ENCODE results near the gene CLIC2.
"Not testable (repeated sequence)": the region's sequence is repeated elsewhere in the genome, so short reads cannot be mapped to it uniquely, and the experiment has no call there.

The CLIC2 gene

DNA sequence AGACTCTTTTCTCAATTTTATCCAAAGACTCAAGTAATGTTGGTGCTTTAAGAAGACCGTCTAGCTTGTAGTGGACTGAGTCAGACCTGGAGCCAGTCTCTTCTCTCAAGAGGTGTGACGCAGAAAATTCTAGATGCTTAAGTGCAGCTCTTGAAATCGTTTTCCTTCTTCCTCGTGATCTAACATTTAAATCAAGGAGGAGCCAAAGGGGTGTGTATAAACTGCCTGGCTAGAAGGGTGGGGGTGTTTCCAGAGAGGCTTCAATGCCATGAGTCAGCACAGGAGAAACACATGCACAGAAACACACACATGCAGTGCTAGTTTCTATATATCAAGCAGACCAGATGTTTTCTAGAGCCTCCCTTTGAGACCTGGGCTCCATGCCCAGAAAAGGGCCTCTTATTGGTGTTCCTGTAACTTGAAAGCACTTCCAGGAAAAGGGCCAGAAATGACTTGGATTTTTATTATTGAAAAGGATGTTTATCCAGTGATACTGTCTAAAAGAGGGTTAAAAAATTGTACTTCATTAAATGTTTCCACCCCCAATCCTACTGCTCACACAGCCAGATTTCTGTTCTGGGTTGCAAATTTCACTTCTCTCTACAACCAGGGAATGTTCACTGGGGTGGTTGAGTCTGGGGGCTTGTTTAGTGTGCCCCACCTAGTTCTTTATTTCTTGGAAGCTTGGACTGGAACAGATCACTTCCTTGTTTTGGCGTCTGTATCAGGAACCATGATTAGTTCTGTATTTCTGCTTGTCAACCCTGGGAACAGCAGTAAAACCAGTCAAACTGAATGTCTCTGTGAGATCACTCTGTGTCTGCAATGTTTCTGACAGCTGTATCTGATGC, at the start of gene CLIC2:
CLIC2 (minus strand) TSS at position 129 of the 851 bp plus-strand sequence. CDS start 187 bp downstream, outside the sequence.
- DNase-seq, result no peak

DNA sequence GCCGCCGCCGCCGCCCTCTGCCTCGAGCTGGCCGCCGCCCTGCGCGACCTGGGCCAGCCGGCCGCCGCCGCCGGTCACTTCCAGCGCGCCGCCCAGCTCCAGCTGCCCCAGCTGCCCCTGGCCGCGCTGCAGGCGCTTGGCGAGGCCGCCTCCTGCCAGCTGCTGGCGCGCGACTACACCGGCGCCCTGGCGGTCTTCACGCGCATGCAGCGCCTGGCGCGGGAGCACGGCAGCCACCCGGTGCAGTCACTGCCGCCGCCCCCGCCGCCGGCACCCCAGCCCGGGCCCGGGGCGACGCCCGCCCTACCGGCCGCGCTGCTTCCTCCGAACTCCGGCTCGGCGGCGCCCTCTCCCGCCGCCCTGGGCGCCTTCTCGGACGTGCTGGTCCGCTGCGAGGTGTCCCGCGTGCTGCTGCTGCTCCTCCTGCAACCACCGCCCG, 48.1 kb upstream of the CLIC2 start:
- not testable (repeated sequence) for DNase-seq

DNA sequence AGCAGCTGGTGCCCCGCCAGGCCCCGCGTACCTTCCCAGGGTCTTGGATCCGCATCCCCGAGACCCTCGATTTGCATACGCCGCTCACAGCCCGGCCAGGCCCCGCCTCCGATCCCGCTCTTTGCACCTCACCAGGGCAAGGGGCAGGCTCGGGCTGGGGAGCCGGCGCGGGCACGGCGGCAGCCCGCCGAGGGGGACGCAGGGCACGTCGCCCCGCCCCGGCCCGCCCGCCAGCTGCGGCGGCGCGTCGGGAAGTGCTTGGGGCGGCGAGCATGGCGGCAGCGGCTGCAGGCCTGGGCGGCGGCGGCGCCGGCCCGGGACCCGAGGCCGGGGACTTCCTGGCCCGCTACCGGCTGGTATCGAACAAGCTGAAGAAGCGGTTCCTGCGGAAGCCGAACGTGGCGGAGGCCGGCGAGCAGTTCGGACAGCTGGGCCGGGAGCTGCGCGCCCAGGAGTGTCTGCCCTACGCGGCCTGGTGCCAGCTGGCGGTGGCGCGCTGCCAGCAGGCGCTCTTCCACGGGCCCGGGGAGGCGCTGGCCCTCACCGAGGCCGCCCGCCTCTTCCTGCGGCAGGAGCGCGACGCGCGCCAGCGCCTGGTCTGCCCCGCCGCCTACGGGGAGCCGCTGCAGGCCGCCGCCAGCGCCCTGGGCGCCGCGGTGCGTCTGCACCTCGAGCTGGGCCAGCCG, 47.6 kb upstream of the CLIC2 start, which contains the start of gene F8A2:
F8A2 (plus strand) TSS at position 253 of the 686 bp plus-strand sequence; CDS start at position 273, 20 bp downstream.
- not testable (repeated sequence) for DNase-seq

DNA sequence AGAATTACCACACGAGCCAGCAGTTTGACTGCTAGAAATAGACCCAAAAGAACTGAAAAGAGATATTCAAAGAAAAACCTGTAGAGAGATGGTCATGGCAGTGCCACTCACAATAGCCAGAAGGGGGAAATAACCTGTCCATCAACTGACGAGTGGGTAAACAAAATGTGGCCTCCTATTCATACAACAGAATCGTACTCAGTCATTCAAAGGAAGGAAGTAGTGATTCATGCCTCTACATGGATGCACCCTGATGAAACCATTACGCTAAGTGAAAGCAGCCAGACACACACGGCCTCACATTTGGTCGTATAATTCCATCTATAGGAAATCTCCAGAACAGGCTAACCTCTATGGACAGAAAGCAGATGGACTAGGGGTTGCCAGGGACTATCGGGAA, 45.4 kb upstream of the CLIC2 start:
- not testable (repeated sequence) for DNase-seq

DNA sequence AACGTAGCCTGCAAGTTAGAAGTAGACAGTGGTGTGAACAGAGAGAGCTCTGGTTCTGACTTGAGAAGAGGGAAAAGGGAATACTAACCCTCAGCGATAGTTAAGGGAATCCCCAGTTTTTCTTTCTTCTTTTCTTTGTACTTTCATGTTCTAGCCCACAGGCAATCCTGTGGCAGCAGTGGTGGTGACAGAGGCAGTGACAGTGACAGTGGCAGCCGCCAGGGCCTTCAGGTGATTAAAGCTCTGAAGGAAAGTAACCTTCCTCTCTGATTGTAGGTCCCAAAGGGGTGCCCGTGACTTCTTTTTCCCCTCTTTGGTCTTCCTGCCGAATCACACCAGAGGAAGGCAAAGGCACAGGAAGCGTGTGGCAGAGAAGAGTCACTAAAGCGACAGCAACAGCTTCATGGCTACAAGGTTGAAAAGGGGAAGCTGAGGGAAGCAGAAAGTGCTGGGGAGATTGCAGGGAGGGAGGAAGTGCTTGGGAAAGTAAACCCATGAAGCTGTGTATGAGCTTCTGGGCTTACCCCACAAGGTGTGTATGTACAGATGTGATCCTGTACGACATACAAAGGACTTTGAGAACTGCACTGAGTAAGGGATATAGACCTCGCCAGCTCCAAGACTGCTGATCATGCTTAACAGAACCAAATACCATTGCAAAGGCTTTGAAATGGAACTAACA, 39.5 kb upstream of the CLIC2 start:
- DNase-seq, result not testable (repeated sequence)

DNA sequence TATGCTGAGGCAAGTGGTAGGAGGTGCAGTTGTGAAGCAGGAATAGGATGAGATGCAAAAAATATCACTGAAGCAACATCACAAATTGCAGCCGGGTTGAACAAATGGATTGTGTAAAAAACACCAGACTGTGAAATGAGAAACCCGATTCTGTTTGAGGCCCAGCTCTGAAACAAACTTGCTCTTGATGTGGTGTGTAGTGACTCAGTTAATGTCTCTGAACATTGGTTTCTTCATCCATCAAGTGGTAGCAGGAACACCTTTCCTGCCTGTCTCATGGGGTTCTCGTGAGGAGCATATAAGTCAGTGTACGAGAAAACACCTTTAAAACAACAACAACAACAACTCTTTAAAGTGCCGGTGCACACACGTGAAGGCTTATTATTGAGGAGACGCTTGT, 29.3 kb upstream of the CLIC2 start:
- not testable (repeated sequence) for DNase-seq

DNA sequence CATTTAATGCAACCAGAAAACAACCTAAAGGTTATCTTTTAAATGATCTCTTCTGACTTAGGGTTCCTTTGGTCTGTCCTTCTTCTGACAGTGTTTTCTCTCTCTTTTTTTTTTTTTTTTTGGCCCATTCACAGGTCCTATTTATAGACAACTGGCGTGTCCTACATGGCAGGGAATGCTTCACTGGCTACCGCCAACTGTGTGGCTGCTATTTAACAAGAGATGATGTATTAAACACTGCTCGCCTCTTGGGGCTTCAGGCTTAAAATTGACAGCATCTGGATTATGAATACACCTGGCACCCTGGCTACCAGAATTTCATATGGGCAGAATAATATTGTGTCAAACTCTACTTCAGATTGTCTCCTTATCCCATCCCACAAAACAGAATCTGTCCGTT, 15.0 kb upstream of the CLIC2 start:
- not testable (repeated sequence) for DNase-seq

DNA sequence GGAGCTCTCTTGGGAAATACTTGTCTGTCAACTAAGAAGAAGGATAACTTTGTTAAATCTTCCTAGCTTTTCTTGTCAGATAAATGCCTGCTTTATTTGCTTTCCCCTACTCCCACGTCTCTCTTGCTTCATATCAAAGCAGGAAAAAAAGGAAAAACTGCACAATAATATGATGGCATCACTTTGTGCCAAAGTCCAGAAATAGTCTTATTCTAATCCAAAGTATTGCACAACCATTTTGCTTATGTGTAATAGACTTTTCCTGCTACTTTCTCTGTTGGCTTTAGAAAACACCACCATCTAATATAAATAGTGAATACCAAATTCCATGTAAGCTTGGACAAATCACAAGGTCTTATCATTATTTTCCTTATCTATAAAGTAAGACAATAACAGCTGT, 11.3 kb upstream of the CLIC2 start:
- not testable (repeated sequence) for DNase-seq

DNA sequence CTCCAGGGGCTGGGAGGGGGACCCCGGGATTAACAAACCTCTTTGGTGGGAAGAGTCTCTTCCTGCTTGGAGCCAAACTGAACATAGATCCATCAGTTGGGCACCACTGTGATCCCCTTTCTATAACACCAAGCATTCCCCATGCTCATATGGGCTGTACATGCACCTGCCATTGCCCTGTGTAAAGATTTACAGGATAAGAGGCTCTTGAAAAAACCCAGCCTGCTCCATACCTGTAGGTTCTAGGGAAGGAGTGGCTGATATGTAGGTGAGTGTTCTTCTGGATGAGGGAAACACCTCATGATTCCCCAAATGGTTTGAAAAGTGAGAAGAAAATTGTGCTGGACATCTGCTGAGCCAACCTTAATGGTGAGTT, 911 bp upstream of the CLIC2 start:
- not testable (repeated sequence) for DNase-seq

DNA sequence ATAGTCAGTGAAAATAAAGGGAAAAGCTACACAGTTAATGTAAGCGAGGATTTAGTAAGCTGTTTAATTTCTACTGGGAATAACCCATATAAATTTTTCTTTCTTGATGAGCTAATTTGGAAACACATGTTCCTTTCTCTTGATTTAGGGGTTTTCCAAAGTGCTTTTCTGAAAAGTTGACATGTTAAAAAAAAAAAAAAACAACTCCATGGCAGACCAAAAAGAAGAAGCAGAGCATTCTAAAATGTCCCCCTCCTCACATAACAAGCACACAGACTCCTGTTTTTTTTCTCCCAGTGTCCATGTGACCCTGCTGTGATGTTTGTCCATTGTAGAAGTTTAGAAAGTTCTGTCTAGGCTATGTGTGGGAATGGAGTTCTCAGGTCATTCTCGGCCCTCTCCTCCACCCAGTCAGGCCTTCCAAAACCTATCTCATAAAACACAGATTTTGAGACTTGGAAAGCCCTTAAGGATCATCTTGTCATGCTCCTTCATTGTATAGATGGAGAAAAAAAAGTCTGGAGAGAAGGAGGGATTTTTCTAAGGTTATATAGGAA, 792 bp downstream of the CLIC2 start:
- no peak for DNase-seq

DNA sequence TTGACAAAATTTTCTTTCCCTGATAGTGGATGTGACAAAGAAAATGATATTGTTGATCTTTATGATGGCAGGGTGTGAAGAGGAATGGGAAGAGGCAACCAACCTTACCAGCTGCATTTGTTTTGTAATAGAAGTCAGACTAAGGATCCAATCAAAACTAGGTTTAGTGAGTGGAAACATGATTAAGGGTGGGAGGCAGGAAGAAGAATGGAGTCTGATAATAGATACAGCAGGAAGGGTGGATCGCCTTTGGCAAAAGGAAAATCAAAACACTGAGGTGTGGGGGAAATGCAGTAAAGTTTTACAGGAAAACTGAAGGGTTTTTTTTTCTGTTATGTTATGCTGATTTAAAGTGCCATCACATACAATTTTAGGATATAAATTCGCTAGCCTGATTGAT, 3.4 kb downstream of the CLIC2 start:
- DNase-seq, result no peak

DNA sequence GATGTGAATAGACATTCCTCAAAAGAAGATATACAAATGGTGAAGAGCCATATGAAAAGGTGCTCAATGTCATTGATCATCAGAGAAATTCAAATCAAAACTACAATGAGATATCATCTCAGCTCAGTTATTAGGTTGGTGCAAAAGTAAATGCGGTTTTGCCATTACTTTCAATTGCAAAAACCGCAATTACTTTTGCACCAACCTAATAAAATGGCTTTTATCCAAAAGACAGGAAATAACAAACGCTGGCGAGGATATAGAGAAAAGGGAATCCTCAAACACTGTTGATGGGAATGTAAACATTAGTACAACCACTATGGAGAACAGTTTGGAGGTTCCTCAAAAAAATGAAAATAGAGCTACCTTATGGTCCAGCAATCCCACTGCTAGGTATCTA, 5.1 kb downstream of the CLIC2 start:
- DNase-seq, result no peak

DNA sequence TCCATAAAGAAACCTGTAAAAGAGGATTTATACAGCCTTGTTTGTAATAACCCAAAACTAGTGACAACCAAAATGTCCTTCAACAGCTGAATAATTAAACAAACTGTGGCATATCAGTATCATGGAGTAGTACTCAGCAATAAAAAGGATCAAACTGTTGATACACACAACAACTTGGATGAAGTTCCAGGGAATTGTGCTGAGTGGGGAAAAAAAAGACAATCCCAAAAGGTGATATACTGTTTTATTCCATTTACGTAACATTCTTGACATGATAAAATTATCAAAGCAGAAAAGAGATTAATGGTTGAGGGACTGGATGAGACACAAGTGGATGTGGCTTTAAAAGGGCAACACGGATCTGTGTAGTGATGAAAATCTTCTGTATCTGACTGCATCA, 7.8 kb downstream of the CLIC2 start:
- no peak for DNase-seq

DNA sequence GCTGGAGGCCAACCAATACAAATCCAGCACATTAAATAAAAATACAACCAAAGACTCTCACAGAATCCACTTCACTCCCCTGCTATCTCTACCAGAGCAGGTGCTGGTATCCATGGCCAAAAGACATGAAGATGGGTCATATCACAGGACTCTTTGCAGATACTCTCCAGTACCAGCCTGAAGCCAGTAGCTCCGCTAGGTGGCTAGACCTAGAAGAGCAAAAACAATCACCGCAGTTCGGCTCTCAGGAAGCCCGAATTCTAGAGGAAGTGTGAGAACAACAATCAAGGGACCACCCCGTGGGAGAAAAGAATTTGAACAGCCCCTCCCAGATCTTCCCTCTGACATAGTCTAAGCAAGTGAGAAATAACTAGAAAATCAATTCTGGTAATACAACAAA, 20.2 kb downstream of the CLIC2 start:
- DNase-seq, result no peak

DNA sequence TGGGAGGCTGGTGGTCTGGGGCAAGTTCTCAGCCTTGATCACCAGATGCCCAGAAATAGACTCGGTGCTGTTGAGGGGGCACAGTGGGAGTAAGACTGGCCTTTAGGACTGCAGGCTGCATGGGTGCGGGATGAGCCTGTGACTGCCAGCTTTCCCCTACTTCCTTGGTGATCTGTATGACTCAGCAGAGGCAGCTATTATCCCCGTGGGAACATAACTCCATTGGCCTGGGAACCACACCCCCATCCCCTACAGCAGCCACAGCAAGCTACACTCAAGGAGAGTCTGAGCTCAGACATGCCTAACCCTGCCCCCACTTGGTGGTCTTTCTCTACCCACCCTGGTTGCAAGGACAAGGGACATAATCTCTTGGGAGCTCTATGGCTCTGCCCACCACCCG, 20.6 kb downstream of the CLIC2 start:
- DNase-seq, result no peak

DNA sequence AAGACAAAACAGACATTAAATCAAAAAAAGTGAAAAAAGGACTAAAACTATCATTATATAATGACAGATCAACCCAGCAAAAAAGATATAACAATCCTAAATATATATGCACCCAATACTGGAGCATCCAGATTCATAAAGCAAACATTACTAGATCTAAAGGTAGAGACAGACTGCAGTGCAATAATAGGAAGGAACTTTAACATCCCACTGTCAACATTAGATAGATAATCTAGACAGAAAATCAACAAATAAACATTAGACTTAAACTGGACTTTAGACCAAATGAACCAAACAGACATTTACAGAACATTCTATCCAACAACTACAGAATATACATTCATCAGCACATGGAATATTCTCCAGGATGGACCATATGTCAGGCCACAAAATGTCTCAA, 40.6 kb downstream of the CLIC2 start:
- no peak for DNase-seq

DNA sequence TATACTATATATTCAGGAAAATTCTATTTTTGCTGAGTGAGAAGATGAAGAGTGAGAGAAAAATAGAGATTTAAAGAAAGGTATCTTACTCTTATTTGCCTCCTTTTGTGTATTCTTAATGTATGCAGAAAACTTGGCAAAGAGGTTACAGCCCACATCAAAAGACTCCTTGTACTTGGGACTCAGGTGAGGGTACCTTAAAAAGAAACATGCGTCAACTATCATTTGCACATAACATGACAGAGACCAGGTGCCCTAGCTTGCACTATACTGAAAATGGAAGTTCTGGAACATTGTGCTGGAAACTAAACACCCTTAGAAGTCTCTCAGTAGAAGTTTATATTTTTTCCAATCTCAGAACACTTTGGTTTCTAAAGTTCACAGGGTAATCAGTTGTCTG, 54.5 kb downstream of the CLIC2 start:
- DNase-seq, result no peak

DNA sequence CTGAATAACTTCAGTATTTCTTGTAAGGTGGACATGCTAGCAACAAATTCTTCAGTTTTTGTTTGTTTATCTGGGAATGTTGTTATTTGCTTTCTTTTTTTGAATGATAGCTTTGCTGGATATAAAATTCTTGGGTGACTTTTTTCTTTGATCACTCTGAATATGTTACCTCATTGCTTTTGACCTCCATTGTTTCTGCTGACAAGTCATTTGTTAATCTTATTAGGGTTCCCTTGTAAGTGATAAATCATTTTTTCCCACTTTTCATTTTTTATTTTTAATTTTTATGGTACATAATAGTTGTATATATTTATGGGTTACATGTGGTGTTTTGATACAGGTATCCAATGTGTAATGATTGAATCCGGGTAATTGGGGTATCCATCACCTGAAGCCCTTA, 63.4 kb downstream of the CLIC2 start:
- DNase-seq, result no peak

DNA sequence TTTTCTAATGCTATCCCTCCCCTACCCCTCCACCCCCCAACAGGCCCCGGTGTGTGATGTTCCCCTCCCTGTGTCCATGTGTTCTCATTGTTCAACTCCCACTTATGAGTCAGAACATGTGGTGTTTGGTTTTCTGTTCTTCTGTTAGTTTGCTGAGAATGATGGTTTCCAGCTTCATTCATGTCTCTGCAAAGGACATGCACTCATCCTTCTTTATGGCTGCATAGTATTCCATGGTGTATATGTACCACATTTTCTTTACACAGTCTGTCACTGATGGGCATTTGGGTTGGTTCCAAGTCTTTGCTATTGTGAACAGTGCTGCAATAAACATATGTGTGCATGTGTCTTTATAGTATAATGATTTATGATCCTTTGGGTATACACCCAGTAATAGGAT, 66.4 kb downstream of the CLIC2 start:
- DNase-seq, result not testable (repeated sequence)

DNA sequence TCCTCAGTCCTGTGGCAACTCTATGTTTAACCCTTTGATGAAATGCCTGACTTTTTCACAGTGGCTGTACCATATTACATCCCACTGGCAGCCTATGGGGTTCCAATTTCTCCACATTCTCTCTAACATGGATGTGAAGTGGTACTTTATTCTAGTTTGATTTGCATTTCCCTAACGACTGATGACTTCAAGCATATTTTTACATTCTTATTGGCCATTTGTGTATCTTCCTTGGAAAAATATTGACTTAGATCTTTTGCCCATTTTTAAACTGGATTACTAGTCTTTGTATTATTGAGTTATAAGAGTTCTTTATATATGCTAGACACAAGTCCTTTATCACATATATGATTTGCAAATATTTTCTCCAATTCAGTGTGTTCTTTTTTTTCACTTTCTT, 68.0 kb downstream of the CLIC2 start:
- no peak for DNase-seq

DNA sequence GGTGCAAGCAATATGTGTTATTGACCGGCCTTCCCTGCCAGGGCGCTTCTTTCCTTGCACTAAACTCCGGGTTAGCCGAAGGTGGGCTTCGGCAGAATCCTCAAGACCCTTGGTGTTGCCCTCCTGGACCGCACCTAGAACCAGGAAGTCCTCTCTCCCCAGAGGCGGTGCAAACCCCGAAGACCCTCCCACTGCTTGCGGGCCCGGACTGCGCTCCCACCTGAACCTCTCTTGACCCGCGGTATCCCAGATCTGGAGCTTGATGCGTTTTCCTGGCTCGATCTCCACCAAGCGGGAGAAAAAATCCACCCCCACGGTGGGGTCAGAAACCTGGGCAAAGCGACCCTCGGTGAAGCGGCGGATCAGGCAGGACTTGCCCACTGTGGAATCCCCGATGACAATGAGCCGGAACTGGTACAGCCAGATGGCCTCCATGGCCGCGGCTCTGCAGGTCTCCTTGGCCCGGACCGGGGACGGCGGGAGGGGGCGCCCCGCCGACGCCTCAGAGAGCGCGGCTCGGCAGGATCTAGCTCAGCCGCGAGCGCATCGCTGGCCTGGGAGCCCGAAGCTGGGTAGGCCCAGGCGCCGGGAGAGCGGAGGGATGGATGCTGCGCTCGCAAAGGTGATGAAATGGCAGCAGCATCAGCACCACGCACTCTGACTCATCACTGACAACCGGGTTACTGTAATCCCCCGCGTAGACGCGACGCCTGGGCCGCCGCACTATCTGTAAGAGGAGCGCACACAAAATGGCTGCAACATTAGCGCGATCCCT, 70.4 kb downstream of the CLIC2 start, which contains the start of gene RAB39B:
RAB39B (minus strand) TSS at position 638 of the 775 bp plus-strand sequence; CDS start at position 435, 203 bp downstream.
- DNase-seq, result no peak

Measured in 8988T (cell line).